CD4-positive, alpha-beta T cell treated with Interferon alpha-2 for 1 hour (primary cell): ENCODE data around the gene CCDC28B.
"Not testable (repeated sequence)": the region's sequence is repeated elsewhere in the genome, so short reads cannot be mapped to it uniquely, and the experiment has no call there.

Source experiments
- DNase-seq, 2 donors: peaks; one replicate each; pipeline ENCODE4 v3.0.0-alpha.2; 2020 to 2022

Gene CCDC28B

GRCh38 chr1:32200226-32201010 is at the start of gene CCDC28B:
CCDC28B (plus strand) TSS chr1:32200595; CDS start chr1:32201936, 1,341 bp downstream.
- DNase-seq = peak; percentile 49 to 66

GRCh38 chr1:32150847-32151246 is 49.5 kb upstream of the CCDC28B start:
- no peak for DNase-seq

- no peak for DNase-seq
Observed at GRCh38 chr1:32151319-32151787, 49.0 kb upstream of the CCDC28B start.

- DNase-seq = no peak
Observed at GRCh38 chr1:32159189-32159588, 41.2 kb upstream of the CCDC28B start.

- no peak for DNase-seq
Observed at GRCh38 chr1:32163405-32163804, 37.0 kb upstream of the CCDC28B start.

GRCh38 chr1:32165633-32166032 is 34.8 kb upstream of the CCDC28B start:
- DNase-seq = not testable (repeated sequence)

- no peak for DNase-seq
Observed at GRCh38 chr1:32170991-32171390, 29.4 kb upstream of the CCDC28B start.

GRCh38 chr1:32172621-32173245 is 27.7 kb upstream of the CCDC28B start:
- no peak for DNase-seq

GRCh38 chr1:32178380-32179192 is 21.8 kb upstream of the CCDC28B start:
- DNase-seq = no peak

- no peak for DNase-seq
Observed at GRCh38 chr1:32179193-32179442, 21.3 kb upstream of the CCDC28B start.

- DNase-seq = peak; percentile 88 to 91
Observed at GRCh38 chr1:32179443-32180185, 20.8 kb upstream of the CCDC28B start, which contains the start of gene TXLNA. TXLNA (plus strand) TSS chr1:32179675; CDS start chr1:32180346, 671 bp downstream.

GRCh38 chr1:32180186-32181060 is 20.0 kb upstream of the CCDC28B start:
- DNase-seq = peak; percentile 11 to 39

GRCh38 chr1:32181065-32181464 is 19.3 kb upstream of the CCDC28B start:
- DNase-seq = no peak

- DNase-seq = no peak
Observed at GRCh38 chr1:32181563-32181962, 18.8 kb upstream of the CCDC28B start.

- DNase-seq = no peak
Observed at GRCh38 chr1:32182060-32182459, 18.3 kb upstream of the CCDC28B start.

GRCh38 chr1:32184650-32185049 is 15.7 kb upstream of the CCDC28B start:
- no peak for DNase-seq

GRCh38 chr1:32186077-32186476 is 14.3 kb upstream of the CCDC28B start:
- no peak for DNase-seq

GRCh38 chr1:32186491-32186890 is 13.9 kb upstream of the CCDC28B start:
- no peak for DNase-seq

GRCh38 chr1:32187850-32188249 is 12.5 kb upstream of the CCDC28B start:
- DNase-seq = no peak

- DNase-seq = no peak
Observed at GRCh38 chr1:32192220-32192948, 8.0 kb upstream of the CCDC28B start.

- no peak for DNase-seq
Observed at GRCh38 chr1:32194984-32195383, 5.4 kb upstream of the CCDC28B start.
